GM19467 (cell line): ENCODE results near the gene PTGES3L.
"Not testable (repeated sequence)": the region's sequence is repeated elsewhere in the genome, so short reads cannot be mapped to it uniquely, and the experiment has no call there.

Experiments
- ATAC-seq: cut with Tn5 transposase; IDR thresholded peaks from one replicate; pipeline ENCODE4 v1.9.1; 2021; ENCODE audit warnings: mild to moderate bottlenecking, moderate library complexity; ENCODE audit not compliant: unreplicated experiment

PTGES3L gene

DNA sequence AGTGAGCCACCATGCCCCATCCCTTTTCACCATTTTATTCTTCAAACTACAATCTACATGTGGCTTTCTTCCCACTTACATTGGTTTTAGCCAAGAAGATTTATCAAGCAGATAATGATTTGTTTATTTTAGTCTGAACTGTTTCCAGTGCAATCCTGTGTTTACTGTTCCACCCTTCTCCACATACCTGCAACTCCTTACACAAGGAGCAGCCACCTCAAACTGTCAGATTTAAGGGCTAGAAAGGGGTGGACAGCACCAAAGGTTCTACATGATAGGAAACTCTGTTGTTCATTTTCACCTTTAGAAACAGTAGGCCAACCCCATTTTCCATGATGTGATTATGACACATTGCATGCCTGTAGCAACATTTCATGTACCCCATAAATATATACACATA, 2.4 kb upstream of the PTGES3L start:
- ATAC-seq = no peak

DNA sequence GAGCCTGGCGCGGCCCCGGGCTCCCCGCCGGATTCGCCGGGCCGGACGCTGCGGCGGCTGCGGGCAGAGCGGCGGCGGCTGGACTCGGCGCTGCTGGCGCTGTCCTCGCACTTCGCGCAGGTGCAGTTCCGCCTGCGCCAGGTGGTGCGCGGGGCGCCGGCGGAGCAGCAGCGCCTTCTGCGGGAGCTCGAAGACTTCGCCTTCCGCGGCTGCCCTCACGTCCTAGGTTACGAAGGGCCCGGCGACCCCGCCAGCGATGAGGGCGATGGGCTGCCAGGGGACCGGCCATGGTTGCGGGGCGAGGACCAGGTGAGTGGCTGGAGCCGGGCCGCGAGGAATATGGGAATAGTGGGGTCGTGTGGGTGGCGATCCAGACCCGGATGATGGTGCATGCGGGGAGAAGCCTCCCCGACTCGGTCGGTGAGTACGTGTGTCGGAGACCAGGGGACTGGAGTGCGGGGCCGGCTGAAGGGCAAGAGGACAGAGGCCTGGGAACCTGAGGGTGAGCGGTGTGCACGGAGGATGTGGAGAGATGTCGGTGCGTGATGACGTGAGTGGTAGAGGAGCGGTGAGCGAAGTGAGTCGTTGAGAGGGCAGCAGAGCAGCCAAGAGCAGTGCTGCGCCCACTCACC, 1.0 kb upstream of the PTGES3L start:
- ATAC-seq = peak; percentile 35

DNA sequence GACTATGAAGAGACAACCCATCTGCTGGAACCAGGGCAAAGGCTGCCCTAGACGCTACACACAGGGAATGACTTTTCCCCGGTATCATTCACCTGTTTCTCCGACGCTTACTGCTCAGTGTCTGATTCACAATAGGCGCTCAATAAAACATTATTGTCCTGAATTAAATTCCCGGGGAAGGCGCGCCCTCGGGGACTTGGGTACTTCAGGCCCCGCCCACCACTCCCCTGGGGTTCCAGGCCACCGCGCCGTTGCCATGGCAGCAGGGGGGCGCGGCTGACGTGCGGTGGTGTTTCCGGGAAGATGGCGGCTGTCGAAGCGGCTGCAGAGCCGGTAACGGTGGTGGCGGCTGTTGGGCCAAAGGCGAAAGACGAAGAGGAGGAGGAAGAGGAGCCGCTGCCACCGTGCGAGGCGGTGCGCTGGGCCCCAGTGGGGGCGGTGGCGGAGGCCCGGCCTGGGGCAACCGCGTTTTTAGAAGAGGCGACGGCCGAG, 440 bp upstream of the PTGES3L start, which contains the start of gene RUNDC1:
RUNDC1 (plus strand) TSS at position 292 of the 492 bp plus-strand sequence; CDS start at position 304, 12 bp downstream.
- peak; percentile 58 for ATAC-seq

DNA sequence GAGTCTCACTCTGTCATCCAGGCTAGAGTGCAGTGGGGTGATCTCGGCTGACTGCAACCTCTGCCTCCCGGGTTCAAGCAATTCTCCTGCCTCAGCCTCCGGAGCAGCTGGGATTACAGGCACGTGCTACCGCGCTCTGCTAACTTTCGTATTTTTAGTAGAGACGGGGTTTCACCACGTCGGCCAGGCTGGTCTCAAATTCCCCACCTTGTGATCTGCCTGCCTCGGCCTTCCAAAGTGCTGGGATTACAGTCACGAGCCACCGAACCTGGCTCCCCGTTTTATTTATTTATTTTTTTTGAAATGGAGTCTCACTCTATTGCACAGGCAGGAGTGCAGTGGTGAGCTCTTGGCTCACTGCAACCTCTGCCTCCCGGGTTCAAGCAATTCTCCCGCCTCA, 4.2 kb downstream of the PTGES3L start:
- not testable (repeated sequence) for ATAC-seq

DNA sequence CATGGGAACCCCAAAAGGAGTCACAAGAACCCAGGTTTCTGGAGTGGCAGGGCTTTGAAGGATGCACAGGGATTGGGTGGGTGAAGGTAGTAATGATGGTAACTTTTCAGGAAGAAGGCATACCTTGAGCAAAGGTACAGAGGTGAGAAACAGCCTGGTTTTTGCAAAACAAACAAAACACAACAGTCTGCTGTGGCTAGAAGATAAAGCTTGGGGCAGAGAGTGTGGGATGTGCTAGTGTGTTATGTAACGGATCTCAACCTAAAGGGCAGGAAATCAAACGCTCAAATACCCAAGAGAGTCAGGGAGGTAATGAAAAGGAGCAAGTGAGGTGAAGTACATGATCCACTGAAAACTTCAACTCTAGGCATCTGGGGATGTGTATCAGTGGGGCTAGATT, 4.6 kb downstream of the PTGES3L start:
- no peak for ATAC-seq

DNA sequence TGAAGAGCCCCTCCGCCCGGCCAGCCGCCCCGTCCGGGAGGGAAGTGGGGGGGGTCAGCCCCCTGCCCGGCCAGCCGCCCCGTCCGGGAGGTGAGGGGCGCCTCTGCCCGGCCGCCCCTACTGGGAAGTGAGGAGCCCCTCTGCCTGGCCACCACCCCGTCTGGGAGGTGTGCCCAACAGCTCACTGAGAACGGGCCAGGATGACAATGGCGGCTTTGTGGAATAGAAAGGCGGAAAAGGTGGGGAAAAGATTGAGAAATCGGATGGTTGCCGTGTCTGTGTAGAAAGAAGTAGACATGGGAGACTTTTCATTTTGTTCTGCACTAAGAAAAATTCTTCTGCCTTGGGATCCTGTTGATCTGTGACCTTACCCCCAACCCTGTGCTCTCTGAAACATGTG, 6.6 kb downstream of the PTGES3L start:
- not testable (repeated sequence) for ATAC-seq

DNA sequence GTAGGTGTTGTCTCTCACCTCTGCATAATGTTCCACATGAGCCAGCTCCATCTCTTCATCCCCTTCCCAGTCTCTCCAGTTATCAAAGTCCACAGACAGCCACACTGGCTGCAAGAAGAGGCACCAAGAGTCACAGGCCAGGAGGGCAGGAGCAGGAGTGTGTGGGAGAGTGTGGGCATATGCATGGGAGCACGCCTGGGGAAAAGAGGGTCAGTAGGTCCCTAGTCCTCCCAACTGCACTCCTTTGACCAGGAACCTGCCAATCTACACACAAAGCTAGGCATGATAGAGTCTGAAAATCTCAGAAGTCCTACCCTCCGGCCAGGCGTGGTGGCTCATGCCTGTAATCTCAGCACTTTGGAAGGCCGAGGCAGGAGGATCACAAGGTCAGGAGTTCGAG, 8.3 kb downstream of the PTGES3L start:
- no peak for ATAC-seq

DNA sequence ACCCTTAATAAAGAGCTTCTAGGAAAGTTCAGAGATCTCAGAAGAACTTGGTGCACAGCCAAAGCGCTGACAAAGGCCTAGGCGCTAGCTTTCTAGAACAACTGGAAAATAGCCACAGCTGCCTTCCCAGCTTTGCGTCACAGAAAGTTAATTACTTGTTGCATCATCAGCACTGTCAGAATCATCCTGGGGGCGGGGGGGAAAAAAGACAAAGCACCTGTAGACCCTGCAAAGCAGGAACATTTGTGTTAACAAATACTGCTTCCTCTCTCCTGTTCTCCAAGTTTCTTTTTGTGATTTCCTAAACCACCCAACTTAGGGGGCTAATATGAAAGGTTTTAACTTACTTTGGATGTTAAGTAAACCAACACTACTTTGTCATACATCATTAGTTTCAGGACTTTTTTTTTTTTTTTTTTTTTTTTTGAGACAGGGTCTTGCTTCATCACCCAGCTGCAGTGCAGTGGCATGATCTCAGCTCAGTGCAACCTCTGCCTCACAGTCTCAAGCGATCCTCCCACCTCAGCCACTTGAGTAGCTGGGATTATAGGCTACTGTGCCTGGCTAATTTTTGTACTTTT, 10.8 kb downstream of the PTGES3L start:
- no peak for ATAC-seq

DNA sequence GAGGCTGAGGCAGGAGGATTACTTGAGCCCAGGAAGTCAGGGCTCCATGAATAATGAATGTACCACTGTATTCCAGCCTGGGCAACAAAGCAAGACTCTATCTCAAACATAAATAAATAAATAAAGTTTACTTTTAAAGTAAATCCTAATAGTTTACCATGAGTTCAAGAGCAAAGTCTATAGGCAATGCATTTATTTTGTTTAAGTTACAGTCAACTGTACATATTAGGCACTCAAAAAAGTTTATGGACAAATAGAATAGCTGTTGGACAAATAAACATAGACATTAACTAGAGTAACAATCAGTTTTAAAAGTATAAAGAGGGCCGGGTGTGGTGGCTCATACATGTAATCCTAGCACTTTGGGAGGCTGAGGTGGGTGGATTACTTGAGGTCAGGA, 12.0 kb downstream of the PTGES3L start:
- no peak for ATAC-seq

DNA sequence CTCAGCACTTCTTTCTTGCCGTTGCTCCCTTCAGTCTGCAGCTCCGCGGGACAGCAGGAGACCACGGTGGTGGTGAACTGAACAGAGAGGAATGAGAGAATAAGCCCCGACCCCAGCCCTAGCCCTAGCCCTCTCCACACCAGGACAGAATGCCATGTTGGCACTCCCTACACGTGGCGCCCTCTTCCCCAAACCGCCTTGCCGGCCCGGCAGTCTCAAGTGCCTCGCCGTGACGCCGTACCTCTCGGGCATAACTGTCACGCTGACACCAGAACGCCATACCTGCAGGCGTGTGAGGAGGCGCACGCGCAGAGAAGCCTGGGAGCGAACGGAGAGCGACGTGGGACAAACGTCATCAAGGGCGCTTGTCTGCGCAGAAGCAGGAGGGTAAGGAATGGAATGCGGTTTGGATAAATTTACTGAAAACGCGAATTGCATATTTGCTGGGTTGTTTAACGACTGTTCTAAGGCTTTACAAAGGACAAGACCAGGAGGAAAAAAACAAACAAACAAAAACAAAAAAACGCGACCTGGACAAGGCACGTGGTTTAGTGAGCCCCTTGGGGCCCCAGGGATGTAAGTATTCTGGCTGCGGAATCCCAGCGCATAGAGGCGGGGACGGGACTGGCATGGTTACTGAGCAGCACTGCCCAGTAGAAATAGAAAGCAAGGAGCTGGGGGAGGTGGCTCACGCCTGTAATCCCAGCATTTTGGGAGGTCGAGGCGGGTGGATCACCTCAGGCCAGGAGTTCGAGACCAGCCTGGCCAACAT, 15.5 kb downstream of the PTGES3L start, which contains the start of gene AARSD1:
AARSD1 (minus strand) TSS at position 294 of the 772 bp plus-strand sequence; CDS start at position 280, 14 bp downstream.
- peak; percentile 67 for ATAC-seq

DNA sequence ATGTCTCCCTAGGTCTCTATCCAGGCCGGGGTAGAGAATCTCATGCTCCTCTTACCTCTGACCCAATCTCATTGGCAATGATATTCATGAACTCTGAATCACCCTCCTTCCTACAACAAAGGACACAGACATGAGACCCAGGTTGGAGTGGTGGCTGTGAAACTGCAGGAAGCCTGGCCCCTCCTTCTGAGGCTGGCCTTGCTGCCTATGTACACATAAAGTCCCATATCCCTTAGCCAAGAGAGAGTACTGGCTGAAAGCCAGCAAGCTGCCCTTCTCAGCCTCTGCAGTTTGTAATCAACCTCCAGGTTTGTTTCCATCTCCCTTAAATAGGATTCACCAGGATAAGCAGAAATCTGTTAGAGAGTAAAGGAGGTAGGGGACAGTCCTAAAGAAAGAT, 26.2 kb downstream of the PTGES3L start:
- ATAC-seq = no peak

DNA sequence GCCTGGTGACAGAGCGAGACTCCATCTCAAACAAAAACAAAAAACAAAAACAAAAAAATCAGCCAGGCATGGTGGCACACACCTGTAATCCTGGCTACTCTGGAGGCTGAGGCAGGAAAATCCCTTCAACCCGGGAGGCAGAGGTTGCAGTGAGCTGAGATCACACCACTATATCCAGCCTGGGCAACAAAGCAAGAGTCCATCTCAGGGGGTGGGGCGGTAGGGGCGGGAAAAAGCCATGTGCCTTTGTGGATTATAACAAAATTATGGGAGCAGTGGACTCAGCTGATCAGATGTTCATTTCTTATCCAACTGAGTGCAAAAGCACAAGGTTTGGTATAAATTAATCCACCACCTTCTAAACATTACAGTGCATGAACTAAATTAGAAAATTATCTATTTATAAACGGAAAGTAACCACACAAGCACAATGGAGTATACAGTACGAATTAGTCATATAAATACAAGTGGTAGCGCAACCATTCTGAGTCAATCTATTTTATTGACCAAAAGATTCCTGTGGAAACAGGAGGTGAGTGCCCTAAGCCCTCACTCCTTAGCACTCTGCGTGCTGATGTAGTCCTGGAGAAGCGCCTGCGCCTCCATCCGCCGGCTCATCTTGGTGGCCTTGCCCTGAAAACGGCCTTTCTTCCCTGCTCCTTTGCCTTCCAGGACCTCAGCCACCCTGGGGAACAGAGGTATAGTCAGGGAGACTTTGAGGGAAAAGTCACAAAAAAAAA, 29.7 kb downstream of the PTGES3L start:
- no peak for ATAC-seq

DNA sequence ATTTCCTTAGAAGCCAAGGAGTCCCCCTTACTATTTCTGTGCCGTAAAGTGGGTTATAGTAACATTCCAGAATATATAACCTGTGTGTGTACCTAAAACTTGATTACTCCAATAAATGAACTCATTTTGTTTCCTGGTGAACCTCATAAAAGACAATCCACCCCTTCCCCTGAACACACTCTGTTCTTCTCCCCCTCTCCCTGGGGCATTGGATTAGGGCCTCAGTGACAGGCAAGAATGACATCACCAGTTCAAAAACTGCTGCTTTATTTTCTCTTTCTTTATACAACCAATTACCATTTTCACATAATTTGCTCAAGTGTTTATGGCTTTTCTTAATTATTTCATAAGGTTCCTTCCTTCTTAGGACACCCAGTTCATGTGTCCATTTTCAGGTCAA, 33.1 kb downstream of the PTGES3L start:
- no peak for ATAC-seq

DNA sequence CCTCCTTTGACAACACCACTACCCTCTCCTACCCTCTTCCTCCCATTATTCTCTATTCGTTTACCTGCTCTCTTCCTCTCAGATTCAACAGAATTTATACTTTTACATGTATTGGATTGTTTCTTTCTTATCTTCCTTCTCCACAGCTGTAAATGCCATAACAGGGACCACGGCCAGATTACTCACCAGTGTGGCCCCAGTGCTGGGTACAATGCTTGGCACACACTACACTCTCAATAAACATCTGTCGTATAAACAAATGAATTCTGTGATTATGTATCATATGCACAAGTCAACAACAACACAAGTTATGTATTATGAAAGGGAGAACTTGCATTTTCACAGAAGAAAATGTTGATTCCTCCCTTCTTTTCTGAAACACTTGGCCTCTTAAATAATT, 35.7 kb downstream of the PTGES3L start:
- no peak for ATAC-seq

DNA sequence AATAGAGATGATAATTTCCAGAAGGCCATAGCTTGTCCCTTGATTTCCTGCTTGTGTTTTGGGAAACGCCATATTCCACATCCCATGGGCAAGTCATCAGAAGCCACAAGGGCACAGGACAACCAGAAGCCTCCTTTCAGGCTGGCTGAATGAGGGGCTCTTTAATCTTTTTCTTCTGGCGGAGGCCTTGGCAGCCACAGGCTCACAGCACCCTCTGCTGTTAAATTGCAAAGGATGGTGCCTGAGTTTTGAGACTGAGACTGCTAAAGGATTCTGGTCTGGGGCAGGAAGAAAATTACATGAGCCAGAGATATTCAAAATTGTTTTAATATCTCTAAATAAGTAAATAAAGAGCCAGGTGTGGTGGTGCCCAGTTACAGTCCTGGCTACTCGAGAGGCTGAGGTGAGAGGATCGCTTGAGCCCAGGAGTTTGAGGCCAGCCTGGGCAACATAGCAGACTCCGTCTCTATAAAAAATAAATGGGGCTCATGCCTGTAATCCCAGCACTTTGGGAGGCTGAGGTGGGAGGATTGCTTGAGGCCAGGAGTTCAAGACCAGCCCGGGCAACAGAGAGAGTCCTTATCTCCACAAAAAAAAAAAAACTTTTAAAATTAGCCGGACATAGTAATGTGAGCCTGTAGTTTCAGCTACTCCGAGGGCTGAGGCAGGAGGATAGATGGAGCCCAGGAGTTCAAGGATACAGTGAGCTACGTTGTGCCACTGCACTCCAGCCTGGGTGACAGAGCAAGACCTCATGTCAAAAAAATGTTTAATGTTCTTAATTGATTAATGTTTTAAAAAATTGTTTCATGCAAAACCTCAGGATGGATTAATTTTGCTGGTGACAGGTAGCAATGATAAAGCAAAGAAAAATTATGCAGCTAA, 41.9 kb downstream of the PTGES3L start:
- ATAC-seq = no peak

DNA sequence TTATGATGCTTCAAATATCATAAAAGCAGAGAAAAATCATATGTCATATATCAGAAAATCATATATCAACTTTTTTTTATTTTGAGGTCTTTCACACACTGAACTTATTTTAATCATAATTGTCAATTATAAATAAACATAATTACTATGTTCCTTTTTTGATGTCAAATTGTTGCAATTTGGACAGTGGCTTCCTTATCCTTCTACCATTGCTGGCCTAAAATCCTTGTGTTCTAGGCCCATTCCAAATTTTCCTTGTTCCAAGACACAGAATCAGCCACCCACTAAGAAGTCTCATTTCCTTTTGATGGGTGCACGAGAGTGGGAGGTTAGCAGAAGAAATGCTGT, 50.4 kb downstream of the PTGES3L start:
- ATAC-seq = no peak

DNA sequence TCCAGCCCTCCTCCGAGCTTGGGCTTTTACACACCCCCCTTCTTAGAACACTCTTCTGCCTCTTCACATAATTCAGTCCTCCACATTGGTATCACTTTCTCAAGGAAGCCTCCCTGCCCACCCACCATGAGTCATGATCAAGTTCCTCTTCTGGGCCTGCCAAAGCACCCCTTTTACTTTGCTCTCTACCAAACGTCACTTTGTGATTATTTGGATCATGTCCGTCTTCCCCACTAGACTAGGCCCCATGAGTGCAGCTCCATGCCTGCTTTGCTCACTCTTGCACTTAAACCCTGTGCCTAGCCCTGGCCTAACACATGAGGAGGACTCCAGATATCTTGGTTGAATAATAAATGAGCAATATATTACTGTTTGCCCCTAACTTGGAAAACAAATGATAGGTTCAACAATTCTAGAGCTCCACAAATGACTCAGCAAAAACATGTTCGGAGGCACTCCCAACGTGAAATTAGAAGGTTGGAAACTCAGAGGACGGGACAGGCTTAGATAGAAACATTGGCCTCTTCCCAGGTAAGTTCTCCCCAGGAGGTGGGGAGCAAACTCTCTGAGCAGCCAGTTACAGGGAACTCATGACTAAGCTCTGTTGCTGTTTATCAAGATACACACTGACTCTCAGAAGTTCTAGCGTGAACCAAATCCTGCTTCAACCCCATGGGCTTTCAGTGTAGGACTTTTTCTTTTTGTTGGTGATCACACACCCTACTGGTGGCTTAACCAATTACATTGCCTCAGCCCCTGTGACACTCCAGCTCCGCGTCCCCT, 51.0 kb downstream of the PTGES3L start:
- ATAC-seq = peak; percentile 66

DNA sequence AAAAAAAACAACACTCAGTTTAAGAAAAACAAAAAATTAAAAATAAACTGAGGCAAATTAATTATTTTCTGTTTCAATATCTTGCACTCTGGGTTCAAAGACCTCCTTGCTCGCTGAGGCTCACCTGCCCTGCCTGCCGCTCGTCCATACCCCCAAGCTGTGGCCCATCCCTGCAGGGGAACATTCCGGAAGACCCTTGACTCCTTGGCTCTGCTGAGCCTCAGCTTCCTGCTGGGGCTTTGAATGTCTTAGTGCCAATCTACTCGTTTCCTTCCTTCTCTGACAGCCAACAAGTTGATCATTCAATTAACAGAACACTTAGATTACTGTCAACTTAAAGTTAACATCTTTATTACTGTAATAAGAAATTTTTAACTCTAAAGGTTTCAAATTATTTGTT, 55.0 kb downstream of the PTGES3L start:
- no peak for ATAC-seq

DNA sequence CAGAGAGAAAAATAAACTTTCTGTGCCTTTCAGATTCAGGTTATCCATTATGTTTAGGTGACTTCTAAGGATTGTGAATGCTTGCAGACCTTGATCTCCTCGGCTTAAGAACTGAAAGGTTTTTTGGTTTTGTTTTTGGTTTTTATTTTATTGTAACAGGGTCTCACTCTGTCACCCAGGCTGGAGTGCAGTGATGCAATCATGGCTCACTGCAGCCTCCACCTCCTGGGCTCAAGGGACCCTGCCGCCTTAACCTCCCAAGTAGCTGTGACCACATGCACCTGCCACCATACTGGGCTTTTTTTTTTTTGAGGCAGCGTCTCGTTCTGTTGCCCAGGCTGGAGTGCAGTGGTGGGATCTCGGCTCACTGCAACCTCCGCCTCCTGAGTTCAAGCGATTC, 56.4 kb downstream of the PTGES3L start:
- not testable (repeated sequence) for ATAC-seq
